GM18498 (cell line): Measurements from ENCODE around the gene DEPDC1.
"Not testable (repeated sequence)": the region's sequence is repeated elsewhere in the genome, so short reads cannot be mapped to it uniquely, and the experiment has no call there.

ENCODE experiments used
- ATAC-seq: cut with Tn5 transposase; IDR thresholded peaks from one replicate; pipeline ENCODE4 v1.9.1; 2021; ENCODE audit warnings: mild to moderate bottlenecking, moderate library complexity; ENCODE audit not compliant: unreplicated experiment

The DEPDC1 gene, protein sequence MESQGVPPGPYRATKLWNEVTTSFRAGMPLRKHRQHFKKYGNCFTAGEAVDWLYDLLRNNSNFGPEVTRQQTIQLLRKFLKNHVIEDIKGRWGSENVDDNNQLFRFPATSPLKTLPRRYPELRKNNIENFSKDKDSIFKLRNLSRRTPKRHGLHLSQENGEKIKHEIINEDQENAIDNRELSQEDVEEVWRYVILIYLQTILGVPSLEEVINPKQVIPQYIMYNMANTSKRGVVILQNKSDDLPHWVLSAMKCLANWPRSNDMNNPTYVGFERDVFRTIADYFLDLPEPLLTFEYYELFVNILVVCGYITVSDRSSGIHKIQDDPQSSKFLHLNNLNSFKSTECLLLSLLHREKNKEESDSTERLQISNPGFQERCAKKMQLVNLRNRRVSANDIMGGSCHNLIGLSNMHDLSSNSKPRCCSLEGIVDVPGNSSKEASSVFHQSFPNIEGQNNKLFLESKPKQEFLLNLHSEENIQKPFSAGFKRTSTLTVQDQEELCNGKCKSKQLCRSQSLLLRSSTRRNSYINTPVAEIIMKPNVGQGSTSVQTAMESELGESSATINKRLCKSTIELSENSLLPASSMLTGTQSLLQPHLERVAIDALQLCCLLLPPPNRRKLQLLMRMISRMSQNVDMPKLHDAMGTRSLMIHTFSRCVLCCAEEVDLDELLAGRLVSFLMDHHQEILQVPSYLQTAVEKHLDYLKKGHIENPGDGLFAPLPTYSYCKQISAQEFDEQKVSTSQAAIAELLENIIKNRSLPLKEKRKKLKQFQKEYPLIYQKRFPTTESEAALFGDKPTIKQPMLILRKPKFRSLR

GRCh38 chr1:68496680-68497357 lies at the start of gene DEPDC1:
Gene DEPDC1 (minus strand): TSS chr1:68497082. CDS start chr1:68496999, 83 bp downstream.
- ATAC-seq: peak; percentile 97

DNA sequence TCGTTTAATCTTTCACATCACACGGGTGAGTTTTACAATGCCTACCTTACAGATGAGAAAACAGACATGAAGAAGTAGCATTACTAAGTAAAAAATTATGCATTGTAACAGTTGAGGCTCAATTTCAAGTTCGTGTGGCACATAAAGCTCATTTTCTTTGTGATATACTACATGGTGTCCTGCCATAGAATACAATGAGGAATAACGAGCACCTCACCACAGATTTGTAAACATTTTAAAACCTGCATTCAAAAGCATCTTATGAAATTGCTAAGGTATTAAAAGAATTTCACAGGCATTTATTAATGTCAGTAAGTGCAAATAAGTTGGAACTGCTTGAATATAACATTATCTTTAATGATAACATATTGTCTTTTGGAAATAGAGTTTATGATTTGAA lies 47.8 kb upstream of the DEPDC1 start:
- ATAC-seq: no peak

- no peak for ATAC-seq
Observed at GRCh38 chr1:68542586-68542985, 45.7 kb upstream of the DEPDC1 start.

GRCh38 chr1:68538941-68539340 lies 42.1 kb upstream of the DEPDC1 start:
- no peak for ATAC-seq

DNA sequence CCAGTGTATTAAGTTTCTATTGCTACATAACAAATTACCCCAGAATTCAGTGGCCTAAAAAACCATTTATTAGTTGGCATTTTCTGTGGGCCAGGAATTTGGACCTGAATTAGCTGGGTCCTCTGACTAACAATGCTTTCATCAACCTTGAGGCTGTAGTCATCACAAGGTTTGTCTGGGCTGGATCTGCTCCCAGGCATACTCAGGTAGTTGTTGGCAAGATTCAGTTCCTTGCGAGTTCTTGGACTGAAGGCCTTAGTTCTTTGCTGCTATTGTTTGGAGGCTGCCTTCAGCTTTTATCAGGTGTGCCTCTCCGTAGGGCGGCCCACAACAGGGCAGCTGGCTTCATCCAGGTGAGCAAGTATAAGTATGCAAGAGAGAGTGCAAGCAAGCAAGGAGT lies 31.4 kb upstream of the DEPDC1 start:
- ATAC-seq: no peak

DNA sequence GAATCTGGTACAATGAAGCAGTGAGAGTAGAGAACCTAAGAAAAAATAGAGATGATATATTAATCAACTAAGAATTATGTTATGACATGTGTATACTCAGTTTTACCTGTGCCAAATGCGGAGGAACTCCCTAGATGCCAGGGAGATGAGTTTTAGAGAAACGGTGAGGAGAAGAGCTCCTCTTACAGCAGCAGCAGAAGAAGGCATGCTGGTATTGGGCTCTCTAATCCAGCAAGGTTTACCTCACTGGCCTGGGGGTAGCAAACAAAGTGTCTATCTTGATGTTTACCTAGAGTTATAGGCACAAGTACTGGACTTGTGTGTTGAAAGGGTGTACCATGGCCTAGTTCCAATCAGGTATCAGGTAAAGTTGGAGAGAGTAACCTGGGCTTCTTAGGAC lies 28.9 kb upstream of the DEPDC1 start:
- ATAC-seq: no peak

- no peak for ATAC-seq
Observed at GRCh38 chr1:68521286-68521685, 24.4 kb upstream of the DEPDC1 start.

DNA sequence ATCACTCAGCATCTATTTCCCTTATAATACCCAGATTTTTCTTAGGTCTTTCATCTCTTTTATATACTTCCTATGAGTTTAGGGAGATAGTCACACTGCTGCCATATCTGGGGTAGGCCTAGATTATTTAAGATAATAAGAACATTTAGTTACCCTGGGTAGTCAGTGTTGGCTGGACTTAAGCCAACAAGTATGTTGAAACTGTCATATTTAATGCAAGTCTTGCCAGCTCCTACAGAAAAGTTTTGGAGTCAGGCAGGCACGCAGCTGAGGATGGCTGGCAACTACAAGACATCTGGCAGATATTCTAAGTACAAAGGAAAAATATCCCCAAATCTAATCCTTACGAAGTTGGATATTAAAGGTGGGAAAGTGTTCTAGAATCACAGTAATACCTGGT lies 19.2 kb upstream of the DEPDC1 start:
- no peak for ATAC-seq

GRCh38 chr1:68511254-68511653 lies 14.4 kb upstream of the DEPDC1 start:
- ATAC-seq: no peak

- ATAC-seq: no peak
Observed at GRCh38 chr1:68506386-68506785, 9.5 kb upstream of the DEPDC1 start.

- no peak for ATAC-seq
Observed at GRCh38 chr1:68503085-68503484, 6.2 kb upstream of the DEPDC1 start.

- peak; percentile 16 for ATAC-seq
Observed at GRCh38 chr1:68497358-68497698, 446 bp upstream of the DEPDC1 start.

GRCh38 chr1:68495968-68496679 lies 758 bp downstream of the DEPDC1 start:
- ATAC-seq: peak; percentile 28

GRCh38 chr1:68495532-68495931 lies 1.4 kb downstream of the DEPDC1 start:
- no peak for ATAC-seq

DNA sequence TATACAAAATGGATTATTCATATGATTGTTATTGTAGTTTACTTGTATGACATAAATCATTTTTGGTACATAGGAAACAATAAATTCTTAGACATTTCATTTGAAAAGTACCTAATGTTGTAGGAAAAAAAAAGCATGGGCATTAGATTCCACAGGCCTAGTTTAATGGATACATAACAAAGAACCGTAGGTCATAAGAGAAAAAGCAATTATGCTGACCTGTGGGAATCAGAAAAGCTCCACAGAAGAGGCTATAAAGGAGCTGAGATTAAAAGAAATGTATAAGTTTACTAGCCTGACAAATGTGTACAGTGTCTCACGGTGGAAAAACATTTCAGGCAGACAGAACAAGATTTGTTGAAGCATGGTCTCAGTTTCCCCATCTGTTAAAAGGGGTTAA lies 3.7 kb downstream of the DEPDC1 start:
- ATAC-seq: no peak

- not testable (repeated sequence) for ATAC-seq
Observed at GRCh38 chr1:68492255-68492654, 4.6 kb downstream of the DEPDC1 start.

DNA sequence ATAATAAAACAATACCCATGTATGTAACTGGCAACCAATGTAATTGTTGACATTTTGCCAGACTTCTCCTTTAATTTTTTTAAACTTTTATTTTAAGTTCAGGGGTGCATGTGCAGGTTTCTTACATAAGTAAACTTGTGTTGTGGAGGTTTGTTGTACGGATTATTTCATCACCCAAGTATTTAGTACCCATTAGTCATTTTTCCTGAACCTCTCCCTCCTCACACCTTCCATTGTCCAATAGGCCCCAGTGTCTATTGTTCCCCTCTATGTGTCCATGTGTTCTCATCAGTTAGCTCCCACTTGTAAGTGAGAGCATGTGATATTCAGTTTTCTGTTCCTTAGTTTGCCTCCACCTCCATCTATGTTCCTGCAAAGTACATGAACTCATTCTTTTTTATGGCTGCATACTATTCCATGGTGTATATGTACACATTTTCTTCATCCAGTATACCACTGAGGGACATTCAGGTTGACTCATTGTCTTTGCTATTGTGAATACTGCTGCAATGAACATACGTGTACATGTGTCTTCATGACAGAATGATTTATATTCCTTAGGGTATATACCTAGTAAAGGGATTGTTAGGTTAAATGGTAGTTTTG lies 6.7 kb downstream of the DEPDC1 start:
- no peak for ATAC-seq

GRCh38 chr1:68485431-68486022 lies 11.4 kb downstream of the DEPDC1 start:
- ATAC-seq: no peak

GRCh38 chr1:68484618-68485017 lies 12.3 kb downstream of the DEPDC1 start:
- ATAC-seq: no peak

- ATAC-seq: no peak
Observed at GRCh38 chr1:68481041-68481440, 15.8 kb downstream of the DEPDC1 start.
